ENCODE data around the gene ZBTB16.

Gene ZBTB16

GRCh38 chr11:114196997-114197703 is 137.6 kb downstream of the ZBTB16 start:
- no peak for TF ChIP-seq CTCF (conservative IDR thresholded peaks at IDR 0.05; ENCODE audit: low read depth, low read length)
- no peak overlapping the region for H3K4me3 ChIP-seq (ENCODE audit: low read depth, low read length)
- peak; percentile 39 for DNase-seq (ENCODE audit: low read depth)

GRCh38 chr11:114197799-114198500 is 138.4 kb downstream of the ZBTB16 start:
- no peak overlapping the region for H3K4me3 ChIP-seq (ENCODE audit: low read depth, low read length)
- peak; percentile 21 for TF ChIP-seq CTCF (conservative IDR thresholded peaks at IDR 0.05; ENCODE audit: low read depth, low read length)
- DNase-seq (ENCODE audit: low read depth) = peak; percentile 100

- H3K4me3 ChIP-seq (ENCODE audit: low read depth, low read length) = no peak overlapping the region
- TF ChIP-seq CTCF (conservative IDR thresholded peaks at IDR 0.05; ENCODE audit: low read depth, low read length) = no peak
- DNase-seq (ENCODE audit: low read depth) = no peak
Observed at GRCh38 chr11:114199051-114199450, 139.5 kb downstream of the ZBTB16 start.

GRCh38 chr11:114200351-114201133 is 141.0 kb downstream of the ZBTB16 start:
- DNase-seq (ENCODE audit: low read depth) = no peak
- no peak for TF ChIP-seq CTCF (conservative IDR thresholded peaks at IDR 0.05; ENCODE audit: low read depth, low read length)
- H3K4me3 ChIP-seq (ENCODE audit: low read depth, low read length) = no peak overlapping the region

GRCh38 chr11:114201219-114201618 is 141.7 kb downstream of the ZBTB16 start:
- no peak for DNase-seq (ENCODE audit: low read depth)
- no peak for TF ChIP-seq CTCF (conservative IDR thresholded peaks at IDR 0.05; ENCODE audit: low read depth, low read length)
- no peak overlapping the region for H3K4me3 ChIP-seq (ENCODE audit: low read depth, low read length)

- DNase-seq (ENCODE audit: low read depth) = peak; percentile 40
- TF ChIP-seq CTCF (conservative IDR thresholded peaks at IDR 0.05; ENCODE audit: low read depth, low read length) = no peak
- no peak overlapping the region for H3K4me3 ChIP-seq (ENCODE audit: low read depth, low read length)
Observed at GRCh38 chr11:114202011-114202609, 142.6 kb downstream of the ZBTB16 start.
